22Rv1 (cell line): ENCODE measurements around the gene TIRAP.

Source experiments
- CTCF ChIP-seq: fragments of 450-650 bp; IDR thresholded peaks from 2 replicates; pipeline ENCODE4 v1.5.1; 2017; ENCODE audit warnings: mild to moderate bottlenecking
- ZFX ChIP-seq: fragments of 450-650 bp; IDR thresholded peaks from 2 replicates; pipeline ENCODE4 v1.6.1; 2017; ENCODE audit warnings: antibody characterized with exemption, borderline replicate concordance

- TF ChIP-seq CTCF (no peak), ZFX (no peak)
Measured at GRCh38 chr11:126279191-126279590, 3.7 kb upstream of the TIRAP start.
